Measurements from ENCODE around the gene CCNB3. TPM values are rescaled to one million over a fixed set of nuclear protein-coding genes. Genes with fewer than 3 reads are reported as not detected.

Gene CCNB3, protein sequence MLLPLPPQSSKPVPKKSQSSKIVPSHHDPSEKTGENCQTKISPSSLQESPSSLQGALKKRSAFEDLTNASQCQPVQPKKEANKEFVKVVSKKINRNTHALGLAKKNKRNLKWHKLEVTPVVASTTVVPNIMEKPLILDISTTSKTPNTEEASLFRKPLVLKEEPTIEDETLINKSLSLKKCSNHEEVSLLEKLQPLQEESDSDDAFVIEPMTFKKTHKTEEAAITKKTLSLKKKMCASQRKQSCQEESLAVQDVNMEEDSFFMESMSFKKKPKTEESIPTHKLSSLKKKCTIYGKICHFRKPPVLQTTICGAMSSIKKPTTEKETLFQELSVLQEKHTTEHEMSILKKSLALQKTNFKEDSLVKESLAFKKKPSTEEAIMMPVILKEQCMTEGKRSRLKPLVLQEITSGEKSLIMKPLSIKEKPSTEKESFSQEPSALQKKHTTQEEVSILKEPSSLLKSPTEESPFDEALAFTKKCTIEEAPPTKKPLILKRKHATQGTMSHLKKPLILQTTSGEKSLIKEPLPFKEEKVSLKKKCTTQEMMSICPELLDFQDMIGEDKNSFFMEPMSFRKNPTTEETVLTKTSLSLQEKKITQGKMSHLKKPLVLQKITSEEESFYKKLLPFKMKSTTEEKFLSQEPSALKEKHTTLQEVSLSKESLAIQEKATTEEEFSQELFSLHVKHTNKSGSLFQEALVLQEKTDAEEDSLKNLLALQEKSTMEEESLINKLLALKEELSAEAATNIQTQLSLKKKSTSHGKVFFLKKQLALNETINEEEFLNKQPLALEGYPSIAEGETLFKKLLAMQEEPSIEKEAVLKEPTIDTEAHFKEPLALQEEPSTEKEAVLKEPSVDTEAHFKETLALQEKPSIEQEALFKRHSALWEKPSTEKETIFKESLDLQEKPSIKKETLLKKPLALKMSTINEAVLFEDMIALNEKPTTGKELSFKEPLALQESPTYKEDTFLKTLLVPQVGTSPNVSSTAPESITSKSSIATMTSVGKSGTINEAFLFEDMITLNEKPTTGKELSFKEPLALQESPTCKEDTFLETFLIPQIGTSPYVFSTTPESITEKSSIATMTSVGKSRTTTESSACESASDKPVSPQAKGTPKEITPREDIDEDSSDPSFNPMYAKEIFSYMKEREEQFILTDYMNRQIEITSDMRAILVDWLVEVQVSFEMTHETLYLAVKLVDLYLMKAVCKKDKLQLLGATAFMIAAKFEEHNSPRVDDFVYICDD (N-terminal part only)
- total RNA-seq, result 0.53 TPM

DNA sequence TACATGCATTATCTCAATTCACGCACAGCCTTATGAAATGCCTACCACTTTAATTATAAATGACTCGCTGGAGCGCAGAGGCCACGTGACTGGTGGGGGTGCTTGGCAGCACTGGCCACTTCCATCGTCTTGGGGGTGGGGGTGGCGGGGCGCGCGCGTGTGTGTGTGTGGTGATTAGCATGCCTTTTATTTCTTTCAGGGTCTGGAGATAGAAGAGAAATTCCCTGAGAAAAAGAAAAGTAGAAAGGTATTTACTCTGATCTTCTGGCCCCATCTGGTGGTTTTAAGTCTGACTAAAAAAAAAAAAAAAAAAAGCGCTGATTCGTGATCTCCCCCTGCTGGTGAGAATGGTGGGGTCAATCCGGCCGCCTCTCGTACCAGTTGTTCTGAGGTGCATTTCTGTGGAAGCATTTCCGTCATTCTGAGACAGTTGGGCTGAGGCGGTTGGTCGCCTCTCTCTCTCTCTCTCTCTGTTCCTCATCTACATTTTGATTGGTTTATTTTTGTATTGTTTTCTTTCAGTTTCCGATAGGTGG lies at the start of gene CCNB3:
CCNB3 (plus strand) TSS at position 402 of the 536 bp plus-strand sequence. CDS start 80,399 bp downstream, outside the sequence.
- Histone ChIP-seq H3K36me3 (no peaks in the 10 kb centered on the region), H3K9me3 (no peaks in the 10 kb centered on the region), H3K27ac (no peak within 1 kb of the TSS), H3K4me1 (peaks cover 0 to 6% of the 10 kb centered on the region in 2 donors), H3K4me3 (peak within 1 kb of the TSS; percentile 3 to 51), H3K27me3 (no peaks in the 10 kb centered on the region)
- intact Hi-C loops (cut with DNase I), result loop anchor here (5.0 kb wide), 1 partner anchor 287 kb away; no protein-coding TSS in a partner anchor
- TF ChIP-seq, protein P1, sequence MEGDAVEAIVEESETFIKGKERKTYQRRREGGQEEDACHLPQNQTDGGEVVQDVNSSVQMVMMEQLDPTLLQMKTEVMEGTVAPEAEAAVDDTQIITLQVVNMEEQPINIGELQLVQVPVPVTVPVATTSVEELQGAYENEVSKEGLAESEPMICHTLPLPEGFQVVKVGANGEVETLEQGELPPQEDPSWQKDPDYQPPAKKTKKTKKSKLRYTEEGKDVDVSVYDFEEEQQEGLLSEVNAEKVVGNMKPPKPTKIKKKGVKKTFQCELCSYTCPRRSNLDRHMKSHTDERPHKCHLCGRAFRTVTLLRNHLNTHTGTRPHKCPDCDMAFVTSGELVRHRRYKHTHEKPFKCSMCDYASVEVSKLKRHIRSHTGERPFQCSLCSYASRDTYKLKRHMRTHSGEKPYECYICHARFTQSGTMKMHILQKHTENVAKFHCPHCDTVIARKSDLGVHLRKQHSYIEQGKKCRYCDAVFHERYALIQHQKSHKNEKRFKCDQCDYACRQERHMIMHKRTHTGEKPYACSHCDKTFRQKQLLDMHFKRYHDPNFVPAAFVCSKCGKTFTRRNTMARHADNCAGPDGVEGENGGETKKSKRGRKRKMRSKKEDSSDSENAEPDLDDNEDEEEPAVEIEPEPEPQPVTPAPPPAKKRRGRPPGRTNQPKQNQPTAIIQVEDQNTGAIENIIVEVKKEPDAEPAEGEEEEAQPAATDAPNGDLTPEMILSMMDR (IDR thresholded peaks at IDR 0.05), result peak; percentile 30 to 59 (median 57)
- DNase-seq (ENCODE audit: low spot score in 2 of 2), result peak in 1 of 2 donors; percentile 75

DNA sequence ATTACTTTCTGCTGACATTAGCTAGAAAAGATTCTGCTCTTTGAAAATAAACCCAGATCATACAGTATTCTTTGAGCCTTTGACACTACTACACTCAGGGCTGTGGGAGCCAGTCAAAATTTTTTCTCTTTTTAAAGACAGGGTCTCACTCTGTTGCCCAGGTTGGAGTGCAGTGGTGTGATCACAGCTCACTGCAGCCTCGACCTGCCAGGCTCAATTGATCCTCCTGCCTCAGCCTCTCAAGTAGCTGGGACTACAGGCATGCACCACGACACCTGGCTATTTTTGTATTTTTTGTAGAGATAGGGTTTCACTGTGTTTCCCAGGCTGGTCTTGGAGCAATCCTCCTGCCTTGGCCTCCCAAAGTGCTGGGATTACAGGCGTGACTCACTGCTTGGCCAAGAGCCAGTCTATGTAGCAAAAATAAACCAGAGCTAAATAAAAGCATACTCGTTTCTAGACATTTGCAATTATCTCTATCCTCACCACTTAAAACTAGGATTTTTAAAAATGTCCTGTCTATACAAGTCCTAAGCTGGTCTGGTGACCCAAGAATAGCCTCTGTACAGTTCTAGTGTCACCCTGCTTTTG lies 46.9 kb upstream of the CCNB3 start:
- Histone ChIP-seq H3K27me3 (no peaks in the 10 kb centered on the region), H3K4me1 (no peaks in the 10 kb centered on the region), H3K36me3 (no peaks in the 10 kb centered on the region), H3K4me3 (no peak overlapping the region), H3K27ac (no peak overlapping the region), H3K9me3 (no peaks in the 10 kb centered on the region)
- no peak for DNase-seq (ENCODE audit: low spot score in 2 of 2)
- TF ChIP-seq, protein P1 (IDR thresholded peaks at IDR 0.05), result no peak
- intact Hi-C loops (cut with DNase I), result no loop called here

DNA sequence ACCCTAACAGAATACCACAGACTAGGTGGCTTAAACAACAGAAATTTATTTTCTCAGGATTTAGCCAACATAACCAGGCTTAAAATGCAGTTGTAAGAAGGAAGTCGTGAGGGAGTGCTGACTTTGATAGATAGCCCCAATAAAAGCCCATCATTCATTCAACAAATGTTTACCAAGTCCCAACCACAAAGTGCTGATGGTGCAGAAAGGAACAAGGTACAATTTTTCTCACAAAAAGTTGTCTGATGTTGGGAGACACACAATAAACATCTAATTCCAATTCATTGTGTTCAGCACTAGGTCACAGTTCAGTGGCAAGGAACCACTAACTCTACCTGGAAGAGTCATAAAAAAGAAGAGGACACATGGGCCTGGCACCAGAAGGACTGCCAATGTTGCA lies 46.0 kb upstream of the CCNB3 start:
- H3K4me3 ChIP-seq, result no peak overlapping the region
- TF ChIP-seq, protein P1 (IDR thresholded peaks at IDR 0.05), result no peak
- H3K27ac ChIP-seq, result no peak overlapping the region
- no peaks in the 10 kb centered on the region for H3K9me3 ChIP-seq
- intact Hi-C loops (cut with DNase I), result no loop called here
- no peak for DNase-seq (ENCODE audit: low spot score in 2 of 2)
- H3K27me3 ChIP-seq, result no peaks in the 10 kb centered on the region
- H3K4me1 ChIP-seq, result no peaks in the 10 kb centered on the region
- H3K36me3 ChIP-seq, result no peaks in the 10 kb centered on the region

DNA sequence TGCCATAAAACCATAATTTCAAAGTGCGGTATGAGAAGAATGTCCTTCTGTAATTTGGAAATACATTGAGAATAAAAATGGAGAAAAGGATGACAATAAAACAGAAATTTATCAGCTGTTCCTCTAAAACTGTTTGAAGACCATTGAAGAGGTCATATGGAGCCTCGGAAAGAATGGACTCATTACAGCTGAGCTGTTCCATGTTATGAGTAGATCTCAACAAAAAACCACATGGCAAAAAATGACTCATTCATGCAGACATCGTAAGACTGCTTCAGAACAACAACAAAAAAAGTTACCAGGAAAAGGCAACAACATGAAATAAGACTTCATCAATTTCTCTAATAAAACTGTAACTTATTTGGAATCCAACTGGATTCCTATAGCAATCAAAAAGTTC lies 43.4 kb upstream of the CCNB3 start:
- no peak overlapping the region for H3K27ac ChIP-seq
- H3K4me1 ChIP-seq, result no peaks in the 10 kb centered on the region
- no peak for DNase-seq (ENCODE audit: low spot score in 2 of 2)
- no peaks in the 10 kb centered on the region for H3K36me3 ChIP-seq
- H3K27me3 ChIP-seq, result no peaks in the 10 kb centered on the region
- intact Hi-C loops (cut with DNase I), result no loop called here
- no peak overlapping the region for H3K4me3 ChIP-seq
- no peaks in the 10 kb centered on the region for H3K9me3 ChIP-seq
- TF ChIP-seq, protein P1 (IDR thresholded peaks at IDR 0.05), result no peak

DNA sequence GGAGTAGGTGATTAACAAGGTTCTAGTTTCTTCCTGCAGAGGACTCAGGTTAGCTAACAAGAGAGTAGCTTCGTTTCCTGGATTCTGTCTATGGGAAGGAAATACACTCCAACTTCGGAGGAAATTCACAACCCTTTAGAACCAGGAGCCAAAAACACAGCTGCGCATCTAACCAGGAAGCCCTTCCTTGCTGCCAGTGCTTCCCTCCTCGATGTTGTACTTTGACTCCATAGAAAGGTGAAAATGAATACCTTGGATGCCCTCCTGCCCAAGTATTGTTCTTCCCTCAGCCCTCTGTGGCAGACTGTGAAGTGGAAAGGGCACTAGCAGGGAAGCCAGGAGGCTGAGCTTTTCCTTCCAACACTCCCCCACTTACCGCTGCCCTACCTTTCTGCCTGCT lies 38.8 kb upstream of the CCNB3 start:
- H3K4me3 ChIP-seq, result no peak overlapping the region
- H3K9me3 ChIP-seq, result no peaks in the 10 kb centered on the region
- no peaks in the 10 kb centered on the region for H3K27me3 ChIP-seq
- no peaks in the 10 kb centered on the region for H3K36me3 ChIP-seq
- intact Hi-C loops (cut with DNase I), result no loop called here
- DNase-seq (ENCODE audit: low spot score in 2 of 2), result no peak
- TF ChIP-seq, protein P1 (IDR thresholded peaks at IDR 0.05), result no peak
- H3K27ac ChIP-seq, result no peak overlapping the region
- H3K4me1 ChIP-seq, result no peaks in the 10 kb centered on the region

Data from ascending aorta (tissue), 2 donors.